GM23248 (cell line): ENCODE results near the gene RUNDC3A.

ENCODE experiments used
- EZH2 ChIP-seq: fragments of 200-600 bp; sonication (generic); IDR thresholded peaks from 2 replicates; pipeline ENCODE4 v1.6.1; 2018; ENCODE audit warnings: antibody characterized with exemption, mild to moderate bottlenecking; ENCODE audit not compliant: insufficient read depth, poor library complexity, severe bottlenecking
- EZH2phosphoT487 ChIP-seq: fragments of 200-600 bp; sonication (generic); IDR thresholded peaks from 2 replicates; pipeline ENCODE4 v1.6.1; 2018; ENCODE audit warnings: antibody characterized with exemption, moderate library complexity, mild to moderate bottlenecking, low read depth; ENCODE audit not compliant: insufficient read depth

- TF ChIP-seq EZH2phosphoT487 (no peak), EZH2 (no peak)
Observed at GRCh38 chr17:44355642-44356099, 47.3 kb downstream of the RUNDC3A start.
